SK-N-SH (cell line): Measurements from ENCODE around the gene ZCCHC7.

Experiments
- CHD2 ChIP-seq: fragments of 150-350 bp; IDR thresholded peaks from 2 replicates; pipeline ENCODE4 v1.6.1; 2018; ENCODE audit warnings: low read length; ENCODE audit not compliant: partially characterized antibody
- CTCF ChIP-seq: fragments of 200-600 bp; sonication (generic); IDR thresholded peaks from 2 replicates; pipeline ENCODE4 v1.6.1; 2017; ENCODE audit warnings: antibody characterized with exemption, mild to moderate bottlenecking, moderate library complexity
- ELF1 ChIP-seq: IDR thresholded peaks from 2 replicates; pipeline ENCODE4 v1.4.0; 2012
- FOXJ3 ChIP-seq: sonication (generic); formaldehyde crosslinking; IDR thresholded peaks from 2 replicates; pipeline ENCODE4 v1.5.1; 2020; ENCODE audit warnings: mild to moderate bottlenecking, missing genetic modification reagents
- GABPA ChIP-seq: IDR thresholded peaks from 2 replicates; pipeline ENCODE4 v1.4.0; 2012; ENCODE audit warnings: low read depth, mild to moderate bottlenecking
- IRF3 ChIP-seq: fragments of 150-350 bp; IDR thresholded peaks from 2 replicates; pipeline ENCODE4 v1.6.1; 2016; ENCODE audit warnings: mild to moderate bottlenecking, low read depth, low read length
- MAX ChIP-seq: IDR thresholded peaks from 2 replicates; pipeline ENCODE4 v1.4.0; 2012; ENCODE audit warnings: low read depth
- POLR2AphosphoS5 ChIP-seq: IDR thresholded peaks from 2 replicates; pipeline ENCODE4 v1.6.1; 2012; ENCODE audit warnings: low read depth, low read length
- RAD21 ChIP-seq: IDR thresholded peaks from 2 replicates; pipeline ENCODE4 v1.6.1; 2012; ENCODE audit warnings: mild to moderate bottlenecking, low read length
- REST ChIP-seq: IDR thresholded peaks from 2 replicates; pipeline ENCODE4 v1.6.1; 2012; ENCODE audit warnings: mild to moderate bottlenecking, low read depth, low read length, moderate library complexity
- TAF1 ChIP-seq: IDR thresholded peaks from 2 replicates; pipeline ENCODE4 v1.6.1; 2012; ENCODE audit warnings: low read depth, mild to moderate bottlenecking, low read length, moderate library complexity, borderline replicate concordance
- TCF12 ChIP-seq: IDR thresholded peaks from 2 replicates; pipeline ENCODE4 v1.4.0; 2012

- TF ChIP-seq CHD2, result no peak
- TF ChIP-seq CTCF, result no peak
- no peak for TF ChIP-seq TCF12
- TF ChIP-seq REST, result no peak
- no peak for TF ChIP-seq ELF1
- TF ChIP-seq FOXJ3, result no peak
- TF ChIP-seq POLR2AphosphoS5, result no peak
- no peak for TF ChIP-seq GABPA
- TF ChIP-seq IRF3, result no peak
- no peak for TF ChIP-seq TAF1
- no peak for TF ChIP-seq MAX
- TF ChIP-seq RAD21, result no peak
Observed at GRCh38 chr9:37392272-37392671, 271.9 kb downstream of the ZCCHC7 start.
